ENCODE results near the gene PTCSC3. TPM values are rescaled to one million over a fixed set of nuclear protein-coding genes. Genes with fewer than 3 reads are reported as not detected.

The PTCSC3 gene
- total RNA-seq, 4 donors from 2014 or later = not detected

DNA sequence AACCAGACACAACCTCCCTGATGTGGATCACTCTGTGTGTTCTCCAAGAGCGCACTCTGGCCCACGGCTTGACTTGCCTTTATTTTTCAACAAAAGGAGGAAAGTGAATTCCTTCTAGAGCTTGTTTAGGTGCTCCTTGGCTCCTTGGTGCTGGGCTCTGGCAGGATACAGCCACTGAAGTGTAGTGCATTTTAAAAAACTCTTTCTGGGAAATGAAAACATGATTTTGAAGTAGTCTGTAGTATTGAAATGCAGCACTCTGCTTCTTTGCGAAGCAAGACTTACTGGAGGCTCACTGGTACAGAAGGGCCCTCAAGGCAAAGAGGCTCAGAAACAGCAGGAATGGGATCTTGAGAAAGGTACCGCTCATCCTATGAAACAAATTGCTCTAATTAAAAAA is 81.6 kb downstream of the PTCSC3 start:
- Histone ChIP-seq H3K36me3 (no peaks in the 10 kb centered on the region), H3K4me1 (no peaks in the 10 kb centered on the region), H3K9me3 (no peaks in the 10 kb centered on the region), H3K27me3 (peaks cover 8% of the 10 kb centered on the region), H3K4me3 (no peak overlapping the region), H3K27ac (no peak overlapping the region)
- ATAC-seq = no peak
- no peak for TF ChIP-seq EP300 (IDR thresholded peaks at IDR 0.05)
- no peak for TF ChIP-seq POLR2AphosphoS5 (IDR thresholded peaks at IDR 0.05)
- TF ChIP-seq POLR2A (IDR thresholded peaks at IDR 0.05) = no peak
- TF ChIP-seq, protein P1, sequence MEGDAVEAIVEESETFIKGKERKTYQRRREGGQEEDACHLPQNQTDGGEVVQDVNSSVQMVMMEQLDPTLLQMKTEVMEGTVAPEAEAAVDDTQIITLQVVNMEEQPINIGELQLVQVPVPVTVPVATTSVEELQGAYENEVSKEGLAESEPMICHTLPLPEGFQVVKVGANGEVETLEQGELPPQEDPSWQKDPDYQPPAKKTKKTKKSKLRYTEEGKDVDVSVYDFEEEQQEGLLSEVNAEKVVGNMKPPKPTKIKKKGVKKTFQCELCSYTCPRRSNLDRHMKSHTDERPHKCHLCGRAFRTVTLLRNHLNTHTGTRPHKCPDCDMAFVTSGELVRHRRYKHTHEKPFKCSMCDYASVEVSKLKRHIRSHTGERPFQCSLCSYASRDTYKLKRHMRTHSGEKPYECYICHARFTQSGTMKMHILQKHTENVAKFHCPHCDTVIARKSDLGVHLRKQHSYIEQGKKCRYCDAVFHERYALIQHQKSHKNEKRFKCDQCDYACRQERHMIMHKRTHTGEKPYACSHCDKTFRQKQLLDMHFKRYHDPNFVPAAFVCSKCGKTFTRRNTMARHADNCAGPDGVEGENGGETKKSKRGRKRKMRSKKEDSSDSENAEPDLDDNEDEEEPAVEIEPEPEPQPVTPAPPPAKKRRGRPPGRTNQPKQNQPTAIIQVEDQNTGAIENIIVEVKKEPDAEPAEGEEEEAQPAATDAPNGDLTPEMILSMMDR (IDR thresholded peaks at IDR 0.05) = no peak
- WGBS, 2 donors (ENCODE audit: low coverage in 1 of 2) = 70 to 100% methylated on average over 1 of the region's 4 CpGs

DNA sequence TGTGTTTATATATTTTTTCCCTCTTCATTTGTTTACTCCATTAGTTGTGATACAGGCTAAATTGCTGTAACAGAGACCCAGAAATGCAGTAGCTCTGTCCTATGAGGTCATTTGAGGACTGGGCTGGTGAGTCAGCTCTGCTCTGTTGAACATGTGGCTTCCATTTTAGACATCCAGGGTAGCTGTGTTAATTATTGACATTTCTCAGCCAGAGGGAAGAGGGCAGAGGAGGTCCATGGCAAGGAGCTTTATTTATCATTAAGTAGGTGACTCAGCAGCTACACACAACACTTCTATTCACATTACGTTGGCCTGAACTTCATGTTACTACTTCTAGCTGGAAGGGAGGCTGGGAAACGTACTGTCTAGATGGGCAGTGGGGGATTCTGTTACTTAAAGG is 85.4 kb downstream of the PTCSC3 start:
- no peaks in the 10 kb centered on the region for H3K27me3 ChIP-seq
- ATAC-seq = no peak
- H3K27ac ChIP-seq = no peak overlapping the region
- no peaks in the 10 kb centered on the region for H3K4me1 ChIP-seq
- H3K9me3 ChIP-seq = no peaks in the 10 kb centered on the region
- WGBS, 2 donors (ENCODE audit: low coverage in 1 of 2) = 29 to 40% methylated on average over 2 of the region's 2 CpGs
- no peak overlapping the region for H3K4me3 ChIP-seq
- TF ChIP-seq, protein P1 (IDR thresholded peaks at IDR 0.05) = no peak
- no peak for TF ChIP-seq EP300 (IDR thresholded peaks at IDR 0.05)
- H3K36me3 ChIP-seq = no peaks in the 10 kb centered on the region

DNA sequence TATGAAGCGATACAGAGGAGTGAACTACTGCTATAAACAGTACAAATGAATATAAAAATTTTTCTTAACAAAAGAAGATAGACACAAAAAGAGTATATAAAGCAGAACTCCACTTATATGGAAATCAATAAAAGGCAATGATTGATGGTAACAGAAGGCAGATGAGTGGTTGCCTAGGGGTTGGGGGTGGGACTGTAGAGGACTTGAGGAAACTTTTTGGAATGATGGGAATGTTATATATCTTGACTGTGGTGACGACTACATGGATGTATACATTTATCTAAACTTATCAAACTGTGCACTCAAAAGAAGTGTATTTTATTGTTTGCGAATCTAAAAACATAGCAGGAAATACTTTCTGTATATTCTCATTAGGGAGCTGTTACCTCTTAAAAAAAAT is 89.1 kb downstream of the PTCSC3 start:
- Histone ChIP-seq H3K4me1 (no peaks in the 10 kb centered on the region), H3K4me3 (no peak overlapping the region), H3K9me3 (no peaks in the 10 kb centered on the region), H3K27ac (no peak overlapping the region), H3K27me3 (peaks cover 7% of the 10 kb centered on the region), H3K36me3 (no peaks in the 10 kb centered on the region)
- ATAC-seq = no peak
- 71 to 75% methylated on average over 3 of the region's 3 CpGs for WGBS, 2 donors (ENCODE audit: low coverage in 1 of 2)
- TF ChIP-seq POLR2AphosphoS5 (IDR thresholded peaks at IDR 0.05) (no peak), POLR2A (IDR thresholded peaks at IDR 0.05) (no peak)

DNA sequence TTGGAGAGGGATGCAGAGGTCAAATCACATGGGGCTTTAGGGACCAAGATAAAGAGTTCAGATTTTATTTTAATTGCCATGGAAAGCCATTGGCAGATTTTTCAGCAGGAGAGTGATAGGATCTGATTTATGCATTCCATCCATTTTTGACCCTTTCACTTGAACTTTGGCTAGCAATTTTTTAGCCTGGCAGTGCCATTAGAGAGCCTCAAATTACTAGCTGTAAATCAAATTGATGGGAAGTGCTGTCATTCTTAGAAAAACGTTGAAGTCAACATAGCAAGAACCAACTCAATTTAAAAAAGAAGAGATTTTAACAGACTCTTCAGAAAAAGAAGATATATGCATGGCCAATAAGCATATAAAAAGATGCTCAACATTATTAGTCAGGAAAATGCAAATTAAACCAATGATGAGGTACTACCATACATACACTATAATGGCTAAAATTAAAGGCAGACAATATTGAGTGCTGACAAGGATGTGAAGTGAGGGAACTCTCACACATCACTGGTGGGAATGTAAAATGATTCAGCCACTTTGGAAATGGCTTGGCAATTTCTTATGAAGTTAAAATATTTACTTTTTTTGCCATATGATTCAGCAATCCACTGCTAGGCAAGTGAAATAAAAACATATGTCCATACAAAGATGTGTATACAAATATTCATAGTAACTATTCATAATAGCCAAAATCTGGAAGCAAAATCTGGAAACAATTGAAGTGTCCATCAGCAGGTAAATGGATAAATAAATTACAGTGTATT is 89.7 kb downstream of the PTCSC3 start:
- no peak for ATAC-seq

DNA sequence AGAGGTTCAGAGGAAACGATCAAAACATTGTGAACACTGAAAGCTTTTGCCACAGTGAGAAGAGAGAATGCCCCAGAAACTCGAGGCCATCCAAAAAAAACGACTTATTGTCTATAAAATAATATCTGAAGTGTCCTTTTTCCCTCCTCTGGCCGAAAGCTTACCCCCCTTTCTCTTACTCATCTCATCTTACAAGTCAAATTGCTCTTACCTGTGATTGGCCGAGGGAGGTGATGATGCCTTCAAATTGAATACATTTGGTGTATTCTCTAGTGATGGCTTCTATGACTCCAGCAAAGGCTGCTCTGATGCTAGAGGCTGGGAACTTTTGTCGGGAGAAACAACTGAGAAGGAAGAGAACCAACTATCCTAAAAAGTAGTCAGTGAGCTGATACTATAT is 90.7 kb downstream of the PTCSC3 start:
- H3K36me3 ChIP-seq = no peaks in the 10 kb centered on the region
- TF ChIP-seq POLR2A (IDR thresholded peaks at IDR 0.05) = no peak
- TF ChIP-seq, protein P1 (IDR thresholded peaks at IDR 0.05) = no peak
- no peak for TF ChIP-seq POLR2AphosphoS5 (IDR thresholded peaks at IDR 0.05)
- no peak for TF ChIP-seq EP300 (IDR thresholded peaks at IDR 0.05)
- peaks cover 7% of the 10 kb centered on the region for H3K27me3 ChIP-seq
- H3K4me3 ChIP-seq = no peak overlapping the region
- no peaks in the 10 kb centered on the region for H3K4me1 ChIP-seq
- H3K27ac ChIP-seq = no peak overlapping the region
- ATAC-seq = no peak
- H3K9me3 ChIP-seq = no peaks in the 10 kb centered on the region
- WGBS, 2 donors (ENCODE audit: low coverage in 1 of 2) = 44 to 50% methylated on average over 3 to 6 of the region's 6 CpGs

More for the DNA sequence above, 89.7 kb downstream of the PTCSC3 start:
- no peaks in the 10 kb centered on the region for H3K9me3 ChIP-seq
- H3K4me3 ChIP-seq = no peak overlapping the region
- H3K4me1 ChIP-seq = no peaks in the 10 kb centered on the region
- 0 to 14% methylated on average over 1 of the region's 1 CpG for WGBS, 2 donors (ENCODE audit: low coverage in 1 of 2)
- no peaks in the 10 kb centered on the region for H3K36me3 ChIP-seq
- no peak overlapping the region for H3K27ac ChIP-seq
- H3K27me3 ChIP-seq = peaks cover 7% of the 10 kb centered on the region
- TF ChIP-seq POLR2AphosphoS5 (IDR thresholded peaks at IDR 0.05) (no peak), EP300 (IDR thresholded peaks at IDR 0.05) (no peak), POLR2A (IDR thresholded peaks at IDR 0.05) (no peak)
- TF ChIP-seq, protein P1 (IDR thresholded peaks at IDR 0.05) = no peak

Other genes with a start within 250 kb of the PTCSC3 start
- 10 to 100 TPM; 15.9 to 29.9 (median 18.6) TPM for gene MBIP, start 143.9 kb upstream of the PTCSC3 start, total RNA-seq

Data from gastroesophageal sphincter (tissue), 4 donors.